ENCODE measurements around the gene WNT8A.
A peak's percentile ranks its signal among the peaks of the same experiment; 100 is the strongest.

The WNT8A gene

GRCh38 chr5:138082033-138082432 lies 1.8 kb upstream of the WNT8A start:
- no peaks in the 10 kb centered on the region for H3K36me3 ChIP-seq (ENCODE audit: control insufficient read depth, insufficient read depth, low read length)
- TF ChIP-seq CTCF (IDR thresholded peaks at IDR 0.05; ENCODE audit: insufficient read depth, low read length, poor library complexity, severe bottlenecking): peak; percentile 24
- no peak for DNase-seq (ENCODE audit: extremely low read depth, insufficient read length)
- H3K4me3 ChIP-seq (replicated peaks; ENCODE audit: low read depth, low read length): no peak overlapping the region
- H3K27me3 ChIP-seq (replicated peaks; ENCODE audit: control insufficient read depth, insufficient read depth, low read length): no peaks in the 10 kb centered on the region

GRCh38 chr5:138091685-138092084 lies 7.9 kb downstream of the WNT8A start:
- DNase-seq (ENCODE audit: extremely low read depth, insufficient read length): no peak
- H3K27me3 ChIP-seq (replicated peaks; ENCODE audit: control insufficient read depth, insufficient read depth, low read length): no peaks in the 10 kb centered on the region; the same call in 1 of the 2 replicates
- no peak overlapping the region for H3K4me3 ChIP-seq (replicated peaks; ENCODE audit: low read depth, low read length)
- H3K36me3 ChIP-seq (ENCODE audit: control insufficient read depth, insufficient read depth, low read length): no peaks in the 10 kb centered on the region
- no peak for TF ChIP-seq CTCF (IDR thresholded peaks at IDR 0.05; ENCODE audit: insufficient read depth, low read length, poor library complexity, severe bottlenecking)

- no peak overlapping the region for H3K4me3 ChIP-seq (replicated peaks; ENCODE audit: low read depth, low read length)
- TF ChIP-seq CTCF (IDR thresholded peaks at IDR 0.05; ENCODE audit: insufficient read depth, low read length, poor library complexity, severe bottlenecking): no peak
- no peaks in the 10 kb centered on the region; the same call in 1 of the 2 replicates for H3K27me3 ChIP-seq (replicated peaks; ENCODE audit: control insufficient read depth, insufficient read depth, low read length)
- H3K36me3 ChIP-seq (ENCODE audit: control insufficient read depth, insufficient read depth, low read length): no peaks in the 10 kb centered on the region
- no peak for DNase-seq (ENCODE audit: extremely low read depth, insufficient read length)
Measured at GRCh38 chr5:138092301-138092700, 8.5 kb downstream of the WNT8A start.

GRCh38 chr5:138093036-138093435 lies 9.2 kb downstream of the WNT8A start:
- TF ChIP-seq CTCF (IDR thresholded peaks at IDR 0.05; ENCODE audit: insufficient read depth, low read length, poor library complexity, severe bottlenecking): no peak
- no peaks in the 10 kb centered on the region for H3K36me3 ChIP-seq (ENCODE audit: control insufficient read depth, insufficient read depth, low read length)
- DNase-seq (ENCODE audit: extremely low read depth, insufficient read length): no peak
- H3K27me3 ChIP-seq (replicated peaks; ENCODE audit: control insufficient read depth, insufficient read depth, low read length): no peaks in the 10 kb centered on the region; the same call in 1 of the 2 replicates
- H3K4me3 ChIP-seq (replicated peaks; ENCODE audit: low read depth, low read length): no peak overlapping the region

GRCh38 chr5:138095100-138095907 lies 11.5 kb downstream of the WNT8A start:
- DNase-seq (ENCODE audit: extremely low read depth, insufficient read length): no peak
- H3K27me3 ChIP-seq (replicated peaks; ENCODE audit: control insufficient read depth, insufficient read depth, low read length): no peaks in the 10 kb centered on the region; the same call in 1 of the 2 replicates
- H3K4me3 ChIP-seq (replicated peaks; ENCODE audit: low read depth, low read length): no peak overlapping the region
- H3K36me3 ChIP-seq (ENCODE audit: control insufficient read depth, insufficient read depth, low read length): no peaks in the 10 kb centered on the region
- TF ChIP-seq CTCF (IDR thresholded peaks at IDR 0.05; ENCODE audit: insufficient read depth, low read length, poor library complexity, severe bottlenecking): no peak

All from GM06990 (cell line).